Stimulated activated CD4-positive, alpha-beta T cell treated with anti-CD3 and anti-CD28 coated beads, Interleukin-12 subunit alpha, Interleukin-12 subunit beta, amount 100 ng/mL, for 48 hours (primary cell): ENCODE data around the gene TFEB.

Source experiments
- DNase-seq, 3 donors: peaks; one replicate each; pipeline ENCODE4 v3.0.0-alpha.2; 2020; ENCODE audit warnings: low read depth in 2 of 3, low spot score in 1 of 3

Gene TFEB

GRCh38 chr6:41724228-41724580 is 11.2 kb downstream of the TFEB start:
- no peak for DNase-seq

GRCh38 chr6:41723530-41724227 is 11.7 kb downstream of the TFEB start:
- no peak for DNase-seq

GRCh38 chr6:41722969-41723529 is 12.4 kb downstream of the TFEB start:
- no peak for DNase-seq

GRCh38 chr6:41721414-41721813 is 14.0 kb downstream of the TFEB start:
- DNase-seq: no peak

- no peak for DNase-seq
Observed at GRCh38 chr6:41720783-41721182, 14.6 kb downstream of the TFEB start.

GRCh38 chr6:41720262-41720620 is 15.2 kb downstream of the TFEB start:
- DNase-seq: no peak

- DNase-seq: no peak
Observed at GRCh38 chr6:41719436-41720261, 15.8 kb downstream of the TFEB start.

GRCh38 chr6:41718828-41719227 is 16.6 kb downstream of the TFEB start:
- no peak for DNase-seq

- DNase-seq: no peak
Observed at GRCh38 chr6:41717392-41717736, 18.0 kb downstream of the TFEB start.

GRCh38 chr6:41716516-41717391 is 18.7 kb downstream of the TFEB start:
- DNase-seq: no peak

GRCh38 chr6:41715795-41716515 is 19.5 kb downstream of the TFEB start:
- DNase-seq: no peak

- DNase-seq: no peak
Observed at GRCh38 chr6:41714556-41715273, 20.7 kb downstream of the TFEB start.

- no peak for DNase-seq
Observed at GRCh38 chr6:41713650-41714291, 21.6 kb downstream of the TFEB start.

- DNase-seq: no peak
Observed at GRCh38 chr6:41713159-41713649, 22.2 kb downstream of the TFEB start.

GRCh38 chr6:41712651-41713103 is 22.7 kb downstream of the TFEB start:
- DNase-seq: no peak

- DNase-seq: no peak
Observed at GRCh38 chr6:41711323-41712038, 23.9 kb downstream of the TFEB start.

GRCh38 chr6:41709375-41709774 is 26.0 kb downstream of the TFEB start:
- no peak for DNase-seq

GRCh38 chr6:41708856-41709255 is 26.6 kb downstream of the TFEB start:
- no peak for DNase-seq
